Heart left ventricle (tissue), 16 donors: ENCODE results near the gene TMEM145. TPM values are rescaled to one million over a fixed set of nuclear protein-coding genes. Genes with fewer than 3 reads are reported as not detected.

Experiments used
- ATAC-seq, 4 donors: fragments of 200-7000 bp; cut with Tn5 transposase; one replicate each; pipeline ENCODE4 v1.9.1; 2020 to 2022; ENCODE audit warnings: moderate library complexity in 4 of 4, mild to moderate bottlenecking in 3 of 4, moderate number of reproducible peaks in 1 of 4
- DNase-seq, 5 donors: peaks; one replicate each; pipeline ENCODE4 v3.0.0-alpha.2; 2020
- H3K27ac ChIP-seq, 12 donors: fragments of 200-600 bp; sonication (generic) in 4 of 12; one replicate each; pipeline versions ENCODE4 v1.5.0 to v1.8.0; 2016 to 2022; ENCODE audit warnings: mild to moderate bottlenecking in 2 of 12
- H3K27me3 ChIP-seq, 9 donors: fragments of 200-600 bp; sonication (generic) in 2 of 9; one replicate each; pipeline versions ENCODE4 v1.5.1 to v1.8.0; 2016 to 2022; ENCODE audit warnings: mild to moderate bottlenecking in 3 of 9
- H3K36me3 ChIP-seq, 9 donors: fragments of 200-600 bp; sonication (generic) in 2 of 9; one replicate each; pipeline versions ENCODE4 v1.5.0 to v1.8.0; 2018 to 2022; ENCODE audit warnings: mild to moderate bottlenecking in 2 of 9
- H3K4me1 ChIP-seq, 12 donors: fragments of 200-600 bp; sonication (generic) in 4 of 12; one replicate each; pipeline versions ENCODE4 v1.5.0 to v1.8.0; 2016 to 2022; ENCODE audit warnings: mild to moderate bottlenecking in 3 of 12
- H3K4me3 ChIP-seq, 12 donors: fragments of 200-600 bp; sonication (generic) in 4 of 12; one replicate each; pipeline versions ENCODE4 v1.5.0 to v1.8.0; 2017 to 2022; ENCODE audit warnings: mild to moderate bottlenecking in 9 of 12, moderate library complexity in 4 of 12
- H3K9me3 ChIP-seq, 12 donors: fragments of 200-600 bp; sonication (generic) in 4 of 12; one replicate each; pipeline versions ENCODE4 v1.5.0 to v1.8.0; 2016 to 2022; ENCODE audit warnings: mild to moderate bottlenecking in 1 of 12
- CTCF ChIP-seq, 12 donors: fragments of 200-600 bp; sonication (generic) in 4 of 12; IDR thresholded peaks; one replicate each; pipeline versions ENCODE4 v1.5.0 to v1.8.0; 2018 to 2022; ENCODE audit warnings: antibody characterized with exemption in 12 of 12, mild to moderate bottlenecking in 5 of 12
- POLR2A ChIP-seq, 2 donors: fragments of 450-650 bp; IDR thresholded peaks; one replicate each; pipeline ENCODE4 v1.6.1; 2017; ENCODE audit warnings: antibody characterized with exemption in 2 of 2, mild to moderate bottlenecking in 2 of 2, moderate library complexity in 2 of 2
- WGBS, 4 donors: extraction: QIAGEN DNeasy Blood & Tissue Kit in 2 of 4; methylation state at CpG; one replicate each; pipeline versions ENCODE4 v1.1.5 to v1.1.7; 2013 to 2018; 5-methylcytosine and 5-hydroxymethylcytosine counted together
- intact Hi-C, 10 donors: fragments of 100-400 bp; cut with DNase I; formaldehyde crosslinking; loops; one replicate each; pipeline versions ENCODE4 v1.11.1 to v1.14.2; 2022
- polyA plus RNA-seq, 2 donors: library from polyadenylated mRNA; stranded (reverse); fragments of 200-250 nt; gene quantifications; one replicate each; pipeline ENCODE4 v1.2.3, GENCODE V29; 2013
- total RNA-seq, 9 donors: library from RNA; depleted of rRNA in 2 of 9; stranded (reverse); fragments of >200 nt in 2 of 9; fragmentation: NEBNext Ultra II Directional in 3 of 9; extraction: Animal tissue kit (Norgen Biotek cat#: 25700) in 3 of 9; gene quantifications; one replicate each; pipeline versions ENCODE4 v1.1.0 to v1.2.4, GENCODE V29; 2016 to 2023
- donor health status: ischemic (EF 13 %, LVEDD 7.1; RV severe dilation, severe dysfunction).
- donor health status: healthy with polysubstance abuse.
- donor health status: DM: no; HTN: yes; CAD: no.
- donor health status: DM: no; HTN: no; CAD: no.
- donor health status: ischemic (EF 25% LVEDD 6.9; RV normal size, moderate dysfunction).
- donor health status: ischemic (EF 25% LVEDD 5.7; RV mildly dilated, moderate dysfunction).
- donor health status: healthy.
- donor health status: DM: yes; HTN: yes; CAD: no.
- donor health status: ischemic (EF 35%, LVEDD 5.7; RV mildly dilated, moderate dysfunction).
- donor health status: nonischemic (EF 11% LVEDD 7.7; RV severe dilation, severe dysfunction).
- donor health status: DM: yes; HTN: yes; CAD: no.
- donor health status: PGD.
- donor health status: ischemic (EF 29% LVEDD 5.4; RV normal size, mild dysfunction).
- donor health status: nonischemic (EF 23%, LVEDD 6.1; RV moderate dilation, normal function).

Gene TMEM145
- total and polyA plus RNA-seq, 11 donors: 0.11 to 0.27 (median 0.17) TPM; not detected in 7

GRCh38 chr19:42368360-42368759, 55.3 kb downstream of the TMEM145 start:
- H3K27me3 ChIP-seq: no peaks in the 10 kb centered on the region
- ATAC-seq: no peak
- intact Hi-C loops: no loop called here

GRCh38 chr19:42368765-42369164, 55.7 kb downstream of the TMEM145 start:
- WGBS, 4 donors: 94 to 96% (median 95%) methylated on average over 15 of the region's 15 CpGs
- peaks cover 0 to 37% (median 18%) of the 10 kb centered on the region in 12 donors for H3K4me1 ChIP-seq
- H3K4me3 ChIP-seq: no peak overlapping the region
- no peak for ATAC-seq
- H3K9me3 ChIP-seq: peaks cover 0 to 7% (median 4%) of the 10 kb centered on the region in 12 donors
- H3K27me3 ChIP-seq: no peaks in the 10 kb centered on the region
- peaks cover 0 to 20% (median 13%) of the 10 kb centered on the region in 9 donors for H3K36me3 ChIP-seq
- no peak overlapping the region for H3K27ac ChIP-seq
- intact Hi-C loops: no loop called here
- no peak for DNase-seq
- TF ChIP-seq POLR2A (IDR thresholded peaks at IDR 0.05) (no peak), CTCF (IDR thresholded peaks at IDR 0.05) (no peak)

More at GRCh38 chr19:42368360-42368759, 55.3 kb downstream of the TMEM145 start:
- Histone ChIP-seq H3K27ac (no peak overlapping the region), H3K36me3 (peaks cover 0 to 23% (median 13%) of the 10 kb centered on the region in 9 donors), H3K4me3 (no peak overlapping the region), H3K9me3 (peaks cover 0 to 9% (median 5%) of the 10 kb centered on the region in 12 donors), H3K4me1 (peaks cover 0 to 37% (median 18%) of the 10 kb centered on the region in 12 donors)
- TF ChIP-seq POLR2A (IDR thresholded peaks at IDR 0.05) (no peak), CTCF (IDR thresholded peaks at IDR 0.05) (no peak)
- WGBS, 4 donors: 96 to 97% (median 96%) methylated on average over 9 to 11 of the region's 11 CpGs
- DNase-seq: no peak

- ATAC-seq (no peak), DNase-seq (no peak)
- Histone ChIP-seq H3K36me3 (peaks cover 0 to 17% (median 13%) of the 10 kb centered on the region in 9 donors), H3K4me1 (peaks cover 0 to 35% (median 14%) of the 10 kb centered on the region in 12 donors), H3K4me3 (no peak overlapping the region), H3K27me3 (no peaks in the 10 kb centered on the region), H3K9me3 (no peaks in the 10 kb centered on the region), H3K27ac (no peak overlapping the region)
- 91 to 94% (median 92%) methylated on average over 24 to 27 of the region's 27 CpGs for WGBS, 4 donors
- intact Hi-C loops: no loop called here
- TF ChIP-seq CTCF (IDR thresholded peaks at IDR 0.05): no peak
- TF ChIP-seq POLR2A (IDR thresholded peaks at IDR 0.05): no peak
Observed at GRCh38 chr19:42369433-42370067, 56.4 kb downstream of the TMEM145 start.

GRCh38 chr19:42370068-42370520, 57.0 kb downstream of the TMEM145 start:
- peaks cover 0 to 22% (median 16%) of the 10 kb centered on the region in 9 donors for H3K36me3 ChIP-seq

More at GRCh38 chr19:42370068-42370520, 57.0 kb downstream of the TMEM145 start:
- Histone ChIP-seq H3K27me3 (no peaks in the 10 kb centered on the region), H3K4me1 (peaks cover 0 to 30% (median 12%) of the 10 kb centered on the region in 12 donors), H3K4me3 (no peak overlapping the region), H3K9me3 (no peaks in the 10 kb centered on the region), H3K27ac (no peak overlapping the region)
- DNase-seq (no peak), ATAC-seq (no peak)
- WGBS, 4 donors: 77 to 91% (median 85%) methylated on average over 9 of the region's 9 CpGs
- no peak for TF ChIP-seq POLR2A (IDR thresholded peaks at IDR 0.05)
- TF ChIP-seq CTCF (IDR thresholded peaks at IDR 0.05): no peak
- intact Hi-C loops: no loop called here
